CD4-positive, alpha-beta T cell (primary cell): ENCODE results near the gene TFEC. TPM values are rescaled to one million over a fixed set of nuclear protein-coding genes. Genes with fewer than 3 reads are reported as not detected.

Experiments
- ATAC-seq: fragments of 200-7000 bp; cut with Tn5 transposase; one replicate; pipeline ENCODE4 v1.10.0; 2022; ENCODE audit warnings: mild to moderate bottlenecking; ENCODE audit not compliant: poor library complexity
- CTCF ChIA-PET: fragments of 350-600 bp; sonication (Branson Sonifier 250); formaldehyde crosslinking; loops from one replicate; lab custom pipeline; 2021; ENCODE audit warnings: antibody characterized with exemption, inconsistent platforms; lab: Charles Lee
- POLR2A ChIA-PET: fragments of 350-600 bp; sonication (Branson Sonifier 250); formaldehyde crosslinking; loops from one replicate; lab custom pipeline; 2021; ENCODE audit warnings: antibody characterized with exemption, inconsistent platforms; lab: Charles Lee
- DNase-seq, 14 experiments: peaks; one replicate each; pipeline ENCODE4 v3.0.0-alpha.2; 2013 to 2020; ENCODE audit warnings: mixed read lengths in 2 of 14
- H3K27ac ChIP-seq, 2 donors: one replicate each; pipeline versions ENCODE4 v1.5.1 to v1.7.0; 2013; ENCODE audit warnings: low read length in 2 of 2, low read depth in 1 of 2, mild to moderate bottlenecking in 1 of 2
- H3K27me3 ChIP-seq, 2 experiments: 1 replicate in 1 of 2; 2 replicates in 1 of 2; pipeline versions ENCODE4 v1.6.1 to v1.7.0; 2013; ENCODE audit warnings: low read length in 2 of 2, control low read depth in 1 of 2, mild to moderate bottlenecking in 1 of 2, moderate library complexity in 1 of 2; ENCODE audit not compliant: insufficient read depth in 2 of 2, control insufficient read depth in 1 of 2
- H3K36me3 ChIP-seq: one replicate; pipeline ENCODE4 v1.6.1; 2013; ENCODE audit warnings: low read length, control low read depth; ENCODE audit not compliant: insufficient read depth
- H3K4me1 ChIP-seq: one replicate; pipeline ENCODE4 v1.6.1; 2013; ENCODE audit warnings: low read length, control low read depth; ENCODE audit not compliant: insufficient read depth
- H3K4me3 ChIP-seq: one replicate; pipeline ENCODE4 v1.5.1; 2013; ENCODE audit warnings: mild to moderate bottlenecking, low read length, moderate library complexity
- H3K9me3 ChIP-seq, 2 experiments: 1 replicate in 1 of 2; 2 replicates in 1 of 2; pipeline versions ENCODE4 v1.6.1 to v1.7.0; 2013; ENCODE audit warnings: low read length in 2 of 2, mild to moderate bottlenecking in 2 of 2, control low read depth in 1 of 2, moderate library complexity in 1 of 2; ENCODE audit not compliant: control insufficient read depth in 1 of 2, insufficient read depth in 1 of 2
- H3K27ac Mint-ChIP-seq: one replicate; pipeline ENCODE4 v1.8.0; 2020; ENCODE audit warnings: mixed read lengths
- H3K27me3 Mint-ChIP-seq: one replicate; pipeline ENCODE4 v1.8.0; 2021; ENCODE audit warnings: mixed read lengths
- H3K36me3 Mint-ChIP-seq: one replicate; pipeline ENCODE4 v1.8.0; 2021; ENCODE audit warnings: low read depth, mixed read lengths
- H3K4me1 Mint-ChIP-seq: one replicate; pipeline ENCODE4 v1.8.0; 2021; ENCODE audit warnings: low read depth, mixed read lengths
- H3K4me3 Mint-ChIP-seq: one replicate; pipeline ENCODE4 v1.8.0; 2020; ENCODE audit warnings: mild to moderate bottlenecking, mixed read lengths
- H3K9me3 Mint-ChIP-seq: one replicate; pipeline ENCODE4 v1.8.0; 2020; ENCODE audit warnings: mixed read lengths
- intact Hi-C, 2 experiments: fragments of 100-400 bp; cut with DNase I in 1 of 2; cut with micrococcal nuclease in 1 of 2; formaldehyde crosslinking; loops; one replicate each; pipeline versions ENCODE4 v1.15.1 to v1.9.0; 2023 to 2025; cut with DNase I, micrococcal nuclease
- total RNA-seq, 174 experiments: library from RNA in 2 of 174; stranded (reverse) in 2 of 174; gene quantifications; one replicate each; pipeline ENCODE4 v1.2.3 and lab custom pipeline; 2021 to 2026
- TF ChIP-seq, protein P1 (sequence below): fragments of 200-600 bp; IDR thresholded peaks from one replicate; pipeline ENCODE4 v1.8.0; 2022; ENCODE audit warnings: antibody characterized with exemption, mild to moderate bottlenecking

Gene TFEC
- total RNA-seq, 2 experiments from 2014 or later = not detected

GRCh38 chr7:116045532-116045931 lies 15.0 kb upstream of the TFEC start:
- Histone ChIP-seq H3K36me3 (no peaks in the 10 kb centered on the region), H3K9me3 (peaks cover 0 to 10% of the 10 kb centered on the region in 2 experiments), H3K4me3 (no peak overlapping the region), H3K27me3 (no peaks in the 10 kb centered on the region), H3K4me1 (no peaks in the 10 kb centered on the region), H3K27ac (no peak overlapping the region)
- intact Hi-C loops = no loop called here
- peaks cover 4% of the 10 kb centered on the region for H3K9me3 Mint-ChIP-seq
- no peaks in the 10 kb centered on the region for H3K4me1 Mint-ChIP-seq
- no peak for DNase-seq
- H3K27me3 Mint-ChIP-seq = no peaks in the 10 kb centered on the region
- no peaks in the 10 kb centered on the region for H3K36me3 Mint-ChIP-seq
- CTCF ChIA-PET = no interaction called here
- no peak overlapping the region for H3K4me3 Mint-ChIP-seq
- no peak for ATAC-seq
- POLR2A ChIA-PET = no interaction called here
- TF ChIP-seq, protein P1, sequence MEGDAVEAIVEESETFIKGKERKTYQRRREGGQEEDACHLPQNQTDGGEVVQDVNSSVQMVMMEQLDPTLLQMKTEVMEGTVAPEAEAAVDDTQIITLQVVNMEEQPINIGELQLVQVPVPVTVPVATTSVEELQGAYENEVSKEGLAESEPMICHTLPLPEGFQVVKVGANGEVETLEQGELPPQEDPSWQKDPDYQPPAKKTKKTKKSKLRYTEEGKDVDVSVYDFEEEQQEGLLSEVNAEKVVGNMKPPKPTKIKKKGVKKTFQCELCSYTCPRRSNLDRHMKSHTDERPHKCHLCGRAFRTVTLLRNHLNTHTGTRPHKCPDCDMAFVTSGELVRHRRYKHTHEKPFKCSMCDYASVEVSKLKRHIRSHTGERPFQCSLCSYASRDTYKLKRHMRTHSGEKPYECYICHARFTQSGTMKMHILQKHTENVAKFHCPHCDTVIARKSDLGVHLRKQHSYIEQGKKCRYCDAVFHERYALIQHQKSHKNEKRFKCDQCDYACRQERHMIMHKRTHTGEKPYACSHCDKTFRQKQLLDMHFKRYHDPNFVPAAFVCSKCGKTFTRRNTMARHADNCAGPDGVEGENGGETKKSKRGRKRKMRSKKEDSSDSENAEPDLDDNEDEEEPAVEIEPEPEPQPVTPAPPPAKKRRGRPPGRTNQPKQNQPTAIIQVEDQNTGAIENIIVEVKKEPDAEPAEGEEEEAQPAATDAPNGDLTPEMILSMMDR = no peak
- H3K27ac Mint-ChIP-seq = no peak overlapping the region

DNA sequence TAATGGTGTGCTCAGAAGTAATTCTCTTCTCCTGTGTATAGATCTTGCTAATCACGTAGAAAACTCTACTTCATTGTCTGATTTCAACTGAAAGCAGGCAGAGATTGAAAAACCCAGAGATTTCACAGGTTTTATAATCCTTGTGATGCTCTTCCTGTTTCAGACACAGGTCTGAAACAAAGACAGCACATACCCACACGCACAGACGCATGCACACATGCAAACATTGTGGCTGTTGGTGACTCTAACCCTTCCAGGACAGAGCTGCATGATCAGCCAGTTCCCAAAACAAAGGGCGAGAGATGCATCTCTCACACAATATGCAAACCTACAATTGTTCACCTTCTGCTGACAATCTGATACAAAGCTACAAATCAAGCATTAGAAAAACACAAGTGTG lies 11.1 kb upstream of the TFEC start:
- Mint-ChIP-seq H3K27ac (no peak overlapping the region), H3K4me1 (no peaks in the 10 kb centered on the region), H3K9me3 (peaks cover 4% of the 10 kb centered on the region), H3K27me3 (no peaks in the 10 kb centered on the region), H3K4me3 (no peak overlapping the region), H3K36me3 (no peaks in the 10 kb centered on the region)
- Histone ChIP-seq H3K27me3 (no peaks in the 10 kb centered on the region), H3K27ac (no peak overlapping the region), H3K36me3 (no peaks in the 10 kb centered on the region), H3K4me1 (no peaks in the 10 kb centered on the region), H3K4me3 (no peak overlapping the region), H3K9me3 (peaks cover 0 to 4% of the 10 kb centered on the region in 2 experiments)
- ChIA-PET POLR2A (no interaction called here), CTCF (no interaction called here)
- ATAC-seq = no peak
- TF ChIP-seq, protein P1 = no peak
- intact Hi-C loops = no loop called here
- DNase-seq = no peak

DNA sequence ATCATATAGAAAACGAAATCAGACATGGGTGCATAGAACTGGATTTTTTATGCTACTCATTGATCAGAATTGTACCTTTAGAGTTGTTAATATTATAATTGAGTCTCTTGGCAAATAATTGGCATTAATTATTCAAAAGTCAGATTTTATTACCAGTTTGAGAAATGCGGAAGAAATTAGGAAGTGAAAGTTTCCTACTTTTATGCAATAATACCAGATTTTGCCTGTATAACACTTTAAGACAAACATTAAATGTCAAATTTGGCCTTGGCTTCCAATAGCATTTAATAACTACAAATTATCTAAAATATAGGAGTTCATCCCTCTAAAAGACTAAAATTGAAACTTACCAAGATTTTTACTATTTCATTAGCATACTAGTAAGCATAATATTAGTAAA lies 6.8 kb upstream of the TFEC start:
- Histone ChIP-seq H3K4me1 (no peaks in the 10 kb centered on the region), H3K9me3 (no peaks in the 10 kb centered on the region), H3K4me3 (no peak overlapping the region), H3K36me3 (no peaks in the 10 kb centered on the region), H3K27me3 (no peaks in the 10 kb centered on the region), H3K27ac (no peak overlapping the region)
- TF ChIP-seq, protein P1 = no peak
- CTCF ChIA-PET = no interaction called here
- H3K4me3 Mint-ChIP-seq = no peak overlapping the region
- no peak overlapping the region for H3K27ac Mint-ChIP-seq
- no peaks in the 10 kb centered on the region for H3K27me3 Mint-ChIP-seq
- H3K4me1 Mint-ChIP-seq = no peaks in the 10 kb centered on the region
- DNase-seq (no peak), ATAC-seq (no peak)
- intact Hi-C loops = no loop called here
- POLR2A ChIA-PET = no interaction called here
- no peaks in the 10 kb centered on the region for H3K36me3 Mint-ChIP-seq
- no peaks in the 10 kb centered on the region for H3K9me3 Mint-ChIP-seq
